Activated CD4-positive, alpha-beta T cell treated with anti-CD3 and anti-CD28 coated beads, Interleukin-2, amount 50 U/mL, for 48 hours (primary cell): Measurements from ENCODE around the gene ERVK3-1.
A peak's percentile ranks its signal among the peaks of the same experiment; 100 is the strongest.

Source experiments
- DNase-seq, 2 experiments: peaks; one replicate each; pipeline ENCODE4 v3.0.0-alpha.2; 2020

The ERVK3-1 gene

DNA sequence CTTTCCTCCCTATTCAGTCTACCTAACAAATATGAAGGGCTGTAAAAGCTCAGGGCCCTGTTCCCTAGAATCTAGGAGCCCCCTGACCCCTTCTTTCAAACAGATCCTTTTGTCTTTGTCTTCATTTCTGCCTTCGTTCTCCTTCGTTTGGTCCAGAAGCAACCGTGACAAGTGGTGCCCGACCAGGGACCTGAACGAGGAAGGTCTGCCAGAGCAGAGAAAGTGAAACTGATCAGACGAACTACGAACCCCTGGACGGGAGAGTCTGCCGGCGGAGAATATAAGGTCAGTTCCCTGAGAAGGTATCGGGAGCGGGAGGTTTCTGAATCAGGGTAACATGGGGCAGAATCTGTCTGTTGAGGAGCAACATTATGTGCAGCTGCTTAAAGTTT is 751 bp downstream of the ERVK3-1 start:
- no peak for DNase-seq

DNA sequence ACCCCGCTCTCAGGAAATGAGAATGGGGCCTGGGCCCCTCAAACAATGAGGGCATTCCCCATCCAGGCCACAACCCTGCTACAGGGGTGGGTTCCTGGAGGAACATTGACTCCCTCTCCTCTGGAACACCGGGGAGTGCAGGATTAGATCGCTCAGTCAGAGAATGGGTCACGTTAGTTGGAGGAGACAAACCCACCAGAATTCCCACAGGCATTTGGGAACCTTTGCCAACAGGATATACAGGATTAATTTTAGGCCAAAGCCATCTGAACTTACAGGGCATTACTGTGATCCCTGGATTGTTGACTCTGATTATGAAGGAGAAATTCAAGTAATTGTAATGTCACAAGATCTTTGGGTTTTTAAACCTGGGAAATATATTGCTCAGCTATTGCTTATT is 2.6 kb downstream of the ERVK3-1 start:
- DNase-seq, result no peak

DNA sequence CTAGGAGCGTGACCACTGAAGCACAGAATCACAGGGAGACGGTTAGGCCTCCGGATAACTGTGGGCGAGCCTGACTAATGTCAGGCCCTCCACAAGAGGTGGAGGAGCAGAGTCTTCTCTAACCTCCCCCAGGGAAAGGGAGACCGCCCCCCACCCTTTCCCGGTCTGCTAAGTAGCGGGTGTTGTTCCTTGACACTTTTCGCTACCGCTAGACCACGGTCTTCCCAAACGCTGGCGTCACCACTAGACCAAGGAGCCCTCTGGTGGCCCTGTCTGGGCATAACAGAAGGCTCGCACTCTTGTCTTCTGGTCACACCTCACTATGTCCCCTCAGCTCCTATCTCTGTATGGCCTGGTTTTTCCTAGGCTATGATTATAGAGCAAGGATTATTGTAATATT is 5.5 kb downstream of the ERVK3-1 start:
- peak; percentile 12 to 30 for DNase-seq

DNA sequence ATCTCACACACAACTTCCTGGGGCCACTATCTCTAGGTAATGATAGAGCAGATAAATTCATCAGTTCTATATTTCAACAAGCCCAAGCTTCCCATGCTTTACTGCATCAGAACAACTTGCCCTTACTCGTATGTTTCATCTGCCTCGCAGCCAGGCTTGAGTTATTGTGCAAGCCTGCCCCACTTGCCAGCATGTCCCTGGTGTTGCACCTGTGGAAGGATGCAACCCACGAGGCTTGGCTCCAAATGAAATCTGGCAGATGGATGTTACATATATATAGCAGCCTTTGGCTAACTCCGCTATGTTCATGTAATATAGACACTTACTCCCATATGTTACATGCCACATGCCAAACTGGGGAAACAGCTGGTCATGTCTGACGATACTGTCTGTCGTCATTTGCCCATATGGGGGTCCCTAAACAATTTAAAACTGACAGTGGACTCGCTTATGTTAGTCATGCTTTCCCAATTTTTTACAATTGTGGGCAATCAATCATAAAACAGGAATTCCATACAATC is 6.2 kb downstream of the ERVK3-1 start:
- DNase-seq, result no peak

DNA sequence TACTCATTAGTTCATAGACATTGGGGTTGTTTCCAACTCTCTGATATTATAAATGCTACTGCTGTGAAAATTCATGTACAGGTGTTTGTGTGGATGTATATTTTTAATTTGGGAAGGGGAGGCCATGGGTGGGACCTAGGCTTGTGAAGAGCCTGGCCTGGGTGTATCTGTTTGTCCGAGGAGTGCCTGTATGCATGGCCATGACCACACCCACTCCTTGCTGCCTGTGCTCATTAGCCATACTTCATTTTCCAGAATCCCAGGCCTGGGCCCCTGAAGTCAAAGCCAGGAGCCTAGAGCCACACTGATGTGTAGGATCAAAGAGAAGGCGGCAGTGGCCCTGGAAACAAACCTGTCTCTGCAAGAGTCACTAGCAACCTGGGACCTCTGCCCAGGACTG is 10.4 kb downstream of the ERVK3-1 start:
- no peak for DNase-seq

DNA sequence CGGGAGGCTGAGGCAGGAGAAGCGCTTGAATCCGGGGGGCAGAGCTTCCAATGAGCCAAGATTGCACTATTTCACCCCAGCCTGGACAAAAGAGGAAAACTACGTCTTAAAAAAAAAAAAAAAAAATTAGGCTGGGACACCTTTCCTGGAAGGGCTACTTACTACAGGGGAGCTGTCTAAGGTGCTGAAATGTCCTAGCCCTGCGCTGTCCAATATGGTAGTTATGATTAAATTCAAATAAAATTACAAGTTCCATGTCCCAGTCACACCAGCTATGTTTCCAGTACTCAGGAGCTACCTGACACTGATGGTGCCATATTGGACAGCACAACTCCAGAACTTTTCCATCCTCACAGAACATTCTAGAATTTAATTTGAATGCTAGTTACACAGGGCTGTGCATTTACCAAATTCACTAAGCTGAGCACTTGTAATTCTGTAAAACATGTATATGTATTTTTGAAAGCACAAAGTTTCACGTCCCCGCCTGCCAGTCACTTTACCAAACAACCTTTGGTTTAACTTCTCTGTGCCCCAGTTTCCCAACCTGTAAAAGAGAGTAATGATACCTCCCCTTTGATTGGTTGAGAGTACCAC is 12.4 kb downstream of the ERVK3-1 start:
- DNase-seq, result no peak

DNA sequence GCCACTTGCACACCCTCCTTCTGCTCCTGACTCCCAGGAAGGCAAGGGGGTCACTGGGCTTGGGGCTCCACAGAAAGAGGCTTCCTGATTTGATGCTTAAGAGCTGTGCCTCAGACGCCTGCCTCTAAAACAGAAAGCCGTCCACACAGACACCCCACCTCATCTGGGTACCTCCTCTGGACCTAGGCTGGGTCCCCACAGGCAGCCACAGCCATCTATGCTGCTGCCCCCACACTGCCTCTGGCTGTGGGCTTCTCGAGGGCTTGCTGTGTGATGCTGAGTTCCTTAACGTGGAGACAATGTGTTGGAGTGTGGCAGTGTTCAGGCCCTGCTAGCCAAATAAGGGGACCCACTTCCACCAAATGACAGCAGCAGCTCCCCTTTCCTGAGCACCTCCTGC is 13.1 kb downstream of the ERVK3-1 start:
- DNase-seq, result no peak

DNA sequence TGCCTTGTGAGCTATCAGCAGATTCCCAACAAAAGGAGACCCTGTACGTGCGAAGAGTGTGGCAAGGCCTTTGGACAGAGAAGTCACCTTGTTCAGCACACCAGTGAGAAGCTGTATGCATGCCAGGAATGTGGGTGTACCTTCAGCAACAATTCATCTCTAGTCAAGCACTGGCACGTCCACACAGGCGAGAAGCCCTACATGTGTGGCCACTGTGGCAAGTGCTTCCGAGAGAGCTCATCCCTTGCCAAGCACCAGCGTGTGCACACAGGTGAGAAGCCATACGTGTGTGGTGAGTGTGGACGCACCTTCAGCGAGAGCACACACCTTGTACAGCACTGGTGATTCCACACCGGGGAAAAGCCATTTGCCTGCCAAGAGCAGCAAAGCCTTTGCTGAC is 14.1 kb downstream of the ERVK3-1 start:
- no peak for DNase-seq

DNA sequence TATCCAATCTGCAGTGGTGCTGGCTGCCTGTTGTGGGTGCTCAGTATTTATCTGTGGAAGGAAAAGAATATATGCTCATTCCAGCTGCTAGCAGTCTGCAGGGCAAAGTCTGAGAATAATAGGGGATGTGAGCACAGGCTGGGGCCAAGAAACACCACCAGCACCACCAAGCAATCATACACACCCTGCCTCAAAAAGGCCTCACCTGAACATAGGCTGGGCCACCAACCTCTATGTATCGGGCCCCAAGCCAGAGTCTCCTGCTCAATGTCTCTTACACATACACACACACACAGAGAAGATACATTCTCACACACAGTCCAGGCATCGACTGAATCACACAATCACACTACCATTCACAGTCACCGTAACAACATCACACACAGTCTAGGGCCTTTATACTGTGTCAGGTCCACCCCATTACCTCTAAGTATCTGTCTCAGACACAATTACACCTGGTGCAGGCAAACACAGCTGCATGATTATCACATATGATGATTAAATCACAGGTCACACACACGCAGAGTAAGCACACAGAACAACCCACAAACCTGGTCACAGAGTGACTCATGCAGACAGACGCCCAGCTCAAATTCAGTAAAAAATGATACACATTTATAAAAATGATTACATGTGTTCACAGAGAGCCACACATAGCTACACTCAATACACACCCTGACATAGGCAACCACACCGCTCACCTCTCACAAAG is 20.3 kb downstream of the ERVK3-1 start:
- no peak for DNase-seq

DNA sequence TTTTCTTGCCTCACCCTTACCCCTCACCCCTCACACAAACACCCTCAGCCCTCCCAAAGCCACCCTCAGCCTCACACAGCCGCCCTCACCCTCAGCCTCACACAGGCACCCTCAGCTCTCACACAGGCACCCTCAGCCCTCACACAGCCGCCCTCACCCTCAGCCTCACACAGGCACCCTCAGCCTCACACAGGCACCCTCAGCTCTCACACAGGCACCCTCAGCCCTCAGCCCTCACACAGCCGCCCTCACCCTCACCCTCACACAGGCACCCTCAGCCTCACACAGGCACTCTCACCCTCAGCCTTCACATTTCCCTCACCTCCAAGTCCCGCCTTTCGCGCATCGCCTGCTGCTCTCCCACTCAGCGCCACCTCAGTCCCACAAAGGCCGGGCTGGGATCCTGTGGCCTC is 21.3 kb downstream of the ERVK3-1 start:
- DNase-seq, result no peak

DNA sequence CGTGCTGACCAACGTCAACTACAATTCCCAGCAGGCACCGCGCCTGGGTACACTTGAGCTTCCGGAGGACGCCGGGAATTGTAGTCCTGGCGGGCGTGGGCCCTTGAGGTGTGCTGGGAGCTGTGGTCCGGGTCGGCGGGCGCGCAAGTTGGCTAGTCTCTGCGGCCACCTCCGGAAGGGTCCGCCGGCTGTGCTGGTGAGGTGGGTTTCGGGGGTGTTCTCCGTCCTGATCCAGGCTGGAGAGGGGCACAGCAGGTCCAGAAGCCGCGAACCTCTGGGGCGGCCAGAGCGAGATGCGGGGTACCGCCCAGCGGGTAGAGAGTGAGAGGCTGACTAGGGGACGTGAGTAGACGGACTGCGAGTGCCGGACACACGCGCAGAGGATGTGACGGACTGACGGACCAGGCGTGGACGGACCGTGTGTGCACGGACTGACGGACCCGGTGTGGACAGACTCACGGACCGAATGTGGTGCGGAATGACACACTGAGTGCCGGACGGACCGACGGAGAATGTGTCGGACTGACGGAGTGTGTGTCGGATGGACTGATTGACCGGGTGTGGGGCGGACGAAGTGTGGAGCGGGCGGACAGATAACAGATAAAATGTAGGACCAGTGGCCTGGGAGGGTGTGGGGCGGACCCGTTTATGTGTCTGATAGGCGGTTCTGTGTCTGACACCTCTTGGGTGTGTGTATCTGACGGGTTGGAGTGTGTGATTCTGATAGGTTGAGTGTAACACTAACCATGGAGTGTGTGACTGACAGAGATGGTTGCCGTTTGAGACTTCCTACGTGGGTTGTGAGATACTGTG is 21.9 kb downstream of the ERVK3-1 start, which contains the start of gene ZSCAN22:
Gene ZSCAN22 (plus strand): TSS at position 81 of the 813 bp plus-strand sequence. CDS start 7,809 bp downstream, outside the sequence.
- peak; percentile 92 to 94 for DNase-seq

DNA sequence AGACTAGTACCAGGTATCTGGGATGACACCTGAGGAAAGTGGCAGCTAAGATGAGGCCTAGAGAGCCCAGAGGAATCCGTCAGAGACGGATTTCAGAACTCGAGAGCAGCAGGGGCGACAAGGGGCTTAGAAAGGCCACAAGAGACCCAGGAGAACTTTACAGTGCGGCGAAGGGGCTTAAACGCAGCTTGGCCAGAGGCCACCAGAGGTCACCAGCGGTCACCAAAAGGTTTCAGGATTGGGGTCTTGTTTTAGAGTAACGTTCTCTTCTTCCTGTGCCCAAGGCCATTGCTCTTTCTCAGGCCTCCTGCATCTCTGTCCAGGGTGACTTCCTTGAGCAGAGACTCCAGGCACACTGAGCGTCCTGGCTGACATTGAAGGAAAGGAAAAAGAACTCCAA is 23.8 kb downstream of the ERVK3-1 start:
- DNase-seq, result peak in 1 of 2 experiments; percentile 18

DNA sequence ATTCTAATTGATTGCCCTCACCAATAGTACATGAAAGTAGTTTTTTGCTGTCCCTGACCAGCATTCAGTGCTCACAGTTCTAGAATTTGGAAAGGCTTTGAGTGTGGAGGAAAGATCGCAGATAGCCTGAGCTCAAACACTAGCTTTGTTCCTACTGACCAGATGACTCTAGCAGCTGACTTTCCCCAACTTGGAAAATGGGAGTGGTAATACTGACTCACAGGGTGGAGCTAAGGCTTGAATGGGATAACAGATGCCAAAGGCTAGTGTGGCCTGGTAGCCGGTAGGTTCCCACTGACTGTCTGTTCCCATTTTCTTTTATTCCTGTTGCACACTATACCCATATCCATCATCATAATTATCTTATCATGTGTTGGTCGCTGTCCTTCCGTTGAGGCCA is 25.3 kb downstream of the ERVK3-1 start:
- DNase-seq, result no peak

DNA sequence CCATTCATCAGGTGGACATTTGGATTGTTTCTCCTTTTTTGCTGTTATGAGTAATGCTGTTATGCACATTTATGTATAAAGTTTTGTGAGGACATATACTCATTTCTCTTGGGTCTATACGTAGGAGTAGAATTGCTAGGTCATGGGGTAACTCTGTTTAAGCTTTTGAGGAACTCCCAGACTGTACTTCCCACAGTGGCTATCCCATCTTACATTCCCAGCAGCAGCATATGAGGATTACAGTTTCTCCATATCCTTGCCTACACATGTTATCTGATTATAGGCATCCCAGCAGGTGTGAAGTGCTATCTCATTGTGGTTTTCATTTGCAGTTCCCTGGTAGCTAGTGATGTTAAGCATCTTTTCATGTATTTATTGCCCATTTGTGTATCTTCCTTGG is 27.5 kb downstream of the ERVK3-1 start:
- no peak for DNase-seq

DNA sequence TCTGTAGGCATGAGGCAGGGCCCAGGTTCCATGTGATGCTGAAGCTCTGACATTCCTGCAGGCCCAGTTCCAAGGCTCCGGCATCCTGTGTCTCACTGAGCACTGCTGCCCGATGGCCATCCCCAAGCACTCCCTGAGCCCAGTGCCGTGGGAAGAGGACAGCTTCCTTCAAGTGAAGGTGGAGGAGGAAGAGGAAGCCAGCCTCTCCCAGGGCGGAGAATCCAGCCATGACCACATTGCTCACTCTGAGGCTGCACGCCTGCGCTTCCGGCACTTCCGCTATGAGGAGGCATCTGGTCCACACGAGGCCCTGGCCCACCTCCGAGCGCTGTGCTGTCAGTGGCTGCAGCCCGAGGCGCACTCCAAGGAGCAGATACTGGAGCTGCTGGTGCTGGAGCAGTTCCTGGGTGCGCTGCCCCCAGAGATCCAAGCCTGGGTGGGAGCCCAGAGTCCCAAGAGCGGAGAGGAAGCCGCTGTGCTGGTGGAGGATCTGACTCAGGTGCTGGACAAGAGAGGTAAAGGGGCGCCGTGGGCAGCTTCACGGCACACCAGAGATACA is 29.6 kb downstream of the ERVK3-1 start:
- DNase-seq, result no peak

DNA sequence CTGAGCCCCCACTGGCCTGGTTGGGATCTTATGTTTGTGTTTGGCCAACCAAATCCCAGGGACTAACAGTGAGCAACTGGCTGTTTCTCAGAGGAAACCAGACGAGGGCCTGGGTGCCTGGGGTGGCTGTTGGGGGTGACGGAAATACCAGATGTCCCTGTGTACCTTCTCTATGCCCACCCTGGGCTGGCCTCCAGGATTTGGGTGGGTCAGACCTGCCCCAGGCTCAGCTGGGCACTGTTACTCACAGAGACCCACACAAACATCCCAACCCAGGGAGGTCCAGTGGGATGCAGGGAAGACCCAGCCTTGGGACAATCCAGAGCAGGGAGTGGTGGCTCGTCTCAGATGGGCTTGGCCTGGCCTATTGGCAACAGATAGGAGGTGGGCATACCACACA is 30.5 kb downstream of the ERVK3-1 start:
- no peak for DNase-seq

DNA sequence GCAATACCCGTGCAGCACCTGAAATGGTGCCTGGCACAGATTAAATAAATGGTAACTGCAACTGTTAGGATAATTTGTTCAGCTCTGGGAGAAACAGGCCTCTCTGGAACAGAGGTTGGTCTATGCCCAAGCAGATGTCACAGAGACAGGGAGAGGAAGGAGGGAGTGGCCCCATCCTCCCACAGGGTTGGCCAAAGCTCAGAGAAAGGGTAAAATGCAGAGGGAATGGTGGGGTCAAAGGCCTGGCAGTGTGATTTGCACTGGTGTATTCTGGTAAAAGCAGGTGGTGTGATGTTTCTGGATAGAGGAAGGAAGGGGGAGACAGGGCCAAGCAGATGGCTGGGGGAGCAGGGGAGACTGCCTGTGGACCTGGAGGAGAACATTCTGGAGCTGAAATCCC is 31.0 kb downstream of the ERVK3-1 start:
- DNase-seq, result no peak

DNA sequence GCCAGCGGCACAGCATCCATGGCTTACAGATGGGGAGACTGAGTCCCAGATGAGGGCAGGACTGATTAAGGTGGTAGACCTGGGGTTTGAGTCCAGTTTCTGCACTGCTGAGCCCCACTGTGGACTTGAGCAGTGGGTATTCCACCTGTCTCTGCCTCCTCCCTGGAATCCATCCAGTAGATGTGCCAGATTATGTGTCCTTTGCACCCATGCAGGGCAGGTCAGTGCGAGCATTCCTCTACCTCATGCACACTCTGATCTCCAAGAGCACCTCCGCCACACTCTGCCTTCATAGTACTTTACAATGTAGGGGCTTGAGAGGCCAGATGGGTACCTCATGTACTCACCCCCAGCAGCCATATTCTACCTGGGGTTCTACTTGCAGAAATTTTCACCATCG is 31.6 kb downstream of the ERVK3-1 start:
- no peak for DNase-seq

DNA sequence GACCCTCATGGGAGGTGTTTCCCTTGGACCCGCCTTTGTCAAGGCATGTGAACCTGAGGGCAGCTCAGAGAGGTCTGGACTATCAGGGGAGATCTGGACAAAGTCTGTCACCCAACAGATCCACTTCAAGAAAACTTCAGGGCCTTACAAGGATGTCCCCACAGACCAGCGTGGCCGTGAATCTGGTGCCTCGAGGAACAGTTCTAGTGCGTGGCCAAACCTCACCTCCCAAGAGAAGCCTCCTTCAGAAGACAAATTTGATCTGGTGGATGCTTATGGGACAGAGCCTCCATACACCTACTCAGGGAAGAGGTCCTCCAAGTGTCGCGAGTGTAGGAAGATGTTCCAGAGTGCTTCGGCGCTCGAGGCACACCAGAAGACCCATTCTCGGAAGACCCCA is 33.2 kb downstream of the ERVK3-1 start:
- DNase-seq, result no peak

DNA sequence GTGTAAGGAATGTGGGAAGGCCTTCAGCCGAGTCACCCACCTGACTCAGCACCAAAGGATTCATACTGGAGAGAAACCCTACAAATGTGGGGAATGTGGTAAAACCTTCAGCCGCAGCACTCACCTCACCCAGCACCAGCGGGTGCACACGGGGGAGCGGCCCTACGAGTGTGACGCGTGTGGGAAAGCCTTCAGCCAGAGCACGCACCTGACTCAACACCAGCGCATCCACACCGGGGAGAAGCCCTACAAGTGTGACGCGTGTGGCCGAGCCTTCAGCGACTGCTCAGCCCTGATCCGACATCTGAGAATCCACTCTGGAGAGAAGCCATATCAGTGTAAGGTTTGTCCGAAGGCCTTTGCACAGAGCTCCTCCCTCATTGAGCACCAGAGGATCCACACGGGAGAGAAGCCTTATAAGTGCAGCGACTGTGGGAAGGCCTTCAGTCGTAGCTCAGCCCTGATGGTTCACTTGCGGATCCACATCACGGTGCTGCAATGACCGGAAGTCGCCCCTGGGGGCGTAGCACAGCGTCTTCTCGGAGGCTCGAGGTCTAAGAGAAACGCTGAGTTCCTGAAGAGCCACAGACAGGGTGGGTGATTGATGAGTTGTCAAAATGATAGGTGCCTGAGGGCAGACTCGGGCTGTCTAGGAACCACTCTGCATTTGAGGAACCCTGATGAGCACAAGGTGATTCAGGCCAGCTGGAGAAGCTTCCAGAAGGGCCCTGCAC is 33.8 kb downstream of the ERVK3-1 start:
- DNase-seq, result no peak

DNA sequence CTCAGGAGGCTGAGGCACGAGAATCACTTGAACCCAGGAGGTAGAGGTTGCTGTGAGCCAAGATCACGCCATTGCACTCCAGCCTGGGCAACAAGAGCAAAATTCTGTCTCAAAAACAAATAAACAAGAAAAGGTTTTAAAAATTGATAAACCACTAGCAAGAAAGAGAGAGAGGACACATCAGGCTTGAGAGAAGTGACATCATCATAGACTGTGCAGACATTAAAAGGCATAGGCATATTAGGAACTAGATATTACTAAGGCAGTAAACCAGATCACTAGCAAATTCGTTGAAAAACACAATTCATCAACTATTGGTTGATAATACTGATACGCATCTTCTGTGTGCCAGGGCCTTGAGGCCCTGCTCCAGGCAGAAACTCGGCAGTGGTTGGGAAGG is 40.4 kb downstream of the ERVK3-1 start:
- DNase-seq, result no peak
